Activated CD4-positive, alpha-beta T cell treated with anti-CD3 and anti-CD28 coated beads for 36 hours (primary cell): Measurements from ENCODE around the gene TBX2. TPM values are rescaled to one million over a fixed set of nuclear protein-coding genes. Genes with fewer than 3 reads are reported as not detected.

Experiments used
- ATAC-seq: fragments of 200-7000 bp; cut with Tn5 transposase; one replicate; pipeline ENCODE4 v1.10.0; 2021; ENCODE audit warnings: mild to moderate bottlenecking, moderate library complexity
- CTCF ChIA-PET: fragments of 350-600 bp; sonication (Branson Sonifier 250); formaldehyde crosslinking; loops from one replicate; lab custom pipeline; 2021; ENCODE audit warnings: antibody characterized with exemption; lab: Charles Lee
- POLR2A ChIA-PET: fragments of 350-600 bp; sonication (Branson Sonifier 250); formaldehyde crosslinking; loops from one replicate; lab custom pipeline; 2021; ENCODE audit warnings: antibody characterized with exemption, inconsistent platforms; lab: Charles Lee
- DNase-seq: peaks from one replicate; pipeline ENCODE4 v3.0.0-alpha.2; 2020
- H3K27ac Mint-ChIP-seq: one replicate; pipeline ENCODE4 v1.8.0; 2021; ENCODE audit warnings: mixed read lengths
- H3K27me3 Mint-ChIP-seq: one replicate; pipeline ENCODE4 v1.8.0; 2021; ENCODE audit warnings: mixed read lengths
- H3K36me3 Mint-ChIP-seq: one replicate; pipeline ENCODE4 v1.8.0; 2021; ENCODE audit warnings: low read depth, mixed read lengths
- H3K4me1 Mint-ChIP-seq: one replicate; pipeline ENCODE4 v1.8.0; 2021; ENCODE audit warnings: mixed read lengths
- H3K4me3 Mint-ChIP-seq: one replicate; pipeline ENCODE4 v1.8.0; 2021; ENCODE audit warnings: mild to moderate bottlenecking, moderate library complexity, mixed read lengths
- H3K9me3 Mint-ChIP-seq: one replicate; pipeline ENCODE4 v1.8.0; 2021; ENCODE audit warnings: low read depth, mixed read lengths
- intact Hi-C, 2 experiments: fragments of 100-400 bp; cut with DNase I in 1 of 2; cut with micrococcal nuclease in 1 of 2; formaldehyde crosslinking; loops; one replicate each; pipeline versions ENCODE4 v1.14.2 to v1.15.1; 2022 to 2024; cut with DNase I, micrococcal nuclease
- total RNA-seq, 2 experiments: library from RNA; stranded (reverse); gene quantifications; one replicate each; pipeline ENCODE4 v1.2.3, GENCODE V29; 2021

Gene TBX2
- total RNA-seq, 2 experiments from 2014 or later: not detected

GRCh38 chr17:61371179-61371578, 28.5 kb upstream of the TBX2 start:
- H3K27me3 Mint-ChIP-seq: no peaks in the 10 kb centered on the region
- ChIA-PET POLR2A (no interaction called here), CTCF (no interaction called here)
- ATAC-seq (no peak), DNase-seq (no peak)
- no peak overlapping the region for H3K4me3 Mint-ChIP-seq
- intact Hi-C loops: no loop called here
- H3K36me3 Mint-ChIP-seq: no peaks in the 10 kb centered on the region
- H3K27ac Mint-ChIP-seq: no peak overlapping the region
- H3K4me1 Mint-ChIP-seq: no peaks in the 10 kb centered on the region
- no peaks in the 10 kb centered on the region for H3K9me3 Mint-ChIP-seq

GRCh38 chr17:61371606-61372005, 28.0 kb upstream of the TBX2 start:
- no peaks in the 10 kb centered on the region for H3K27me3 Mint-ChIP-seq
- POLR2A ChIA-PET: no interaction called here
- intact Hi-C loops: no loop called here
- ATAC-seq: no peak
- no peak for DNase-seq
- no peaks in the 10 kb centered on the region for H3K9me3 Mint-ChIP-seq
- CTCF ChIA-PET: no interaction called here
- H3K36me3 Mint-ChIP-seq: no peaks in the 10 kb centered on the region
- no peak overlapping the region for H3K4me3 Mint-ChIP-seq
- no peaks in the 10 kb centered on the region for H3K4me1 Mint-ChIP-seq
- H3K27ac Mint-ChIP-seq: no peak overlapping the region

GRCh38 chr17:61372436-61372835, 27.2 kb upstream of the TBX2 start:
- Mint-ChIP-seq H3K4me3 (no peak overlapping the region), H3K27me3 (no peaks in the 10 kb centered on the region), H3K36me3 (no peaks in the 10 kb centered on the region), H3K9me3 (no peaks in the 10 kb centered on the region), H3K4me1 (no peaks in the 10 kb centered on the region), H3K27ac (no peak overlapping the region)
- ChIA-PET CTCF (no interaction called here), POLR2A (no interaction called here)
- ATAC-seq (no peak), DNase-seq (no peak)
- intact Hi-C loops: no loop called here

- Mint-ChIP-seq H3K27ac (no peak overlapping the region), H3K36me3 (no peaks in the 10 kb centered on the region), H3K9me3 (no peaks in the 10 kb centered on the region), H3K4me1 (no peaks in the 10 kb centered on the region), H3K27me3 (no peaks in the 10 kb centered on the region), H3K4me3 (no peak overlapping the region)
- CTCF ChIA-PET: interaction anchor here (1.0 kb wide), 1 partner anchor 405 kb away, joined by 3 read pairs; no protein-coding TSS in a partner anchor
- ATAC-seq: no peak
- POLR2A ChIA-PET: no interaction called here
- no peak for DNase-seq
- intact Hi-C loops: no loop called here
These were observed 22.5 kb upstream of the TBX2 start for GRCh38 chr17:61376931-61377838.

GRCh38 chr17:61378658-61379456, 20.8 kb upstream of the TBX2 start:
- ATAC-seq (no peak), DNase-seq (no peak)
- no peak overlapping the region for H3K4me3 Mint-ChIP-seq
- CTCF ChIA-PET: interaction anchor here (1.1 kb wide), 1 partner anchor 12 kb away, joined by 3 read pairs; no protein-coding TSS in a partner anchor
- H3K9me3 Mint-ChIP-seq: no peaks in the 10 kb centered on the region
- H3K27ac Mint-ChIP-seq: no peak overlapping the region
- POLR2A ChIA-PET: no interaction called here
- H3K4me1 Mint-ChIP-seq: no peaks in the 10 kb centered on the region
- H3K27me3 Mint-ChIP-seq: no peaks in the 10 kb centered on the region
- no peaks in the 10 kb centered on the region for H3K36me3 Mint-ChIP-seq
- intact Hi-C loops: no loop called here

GRCh38 chr17:61379457-61380216, 20.0 kb upstream of the TBX2 start:
- DNase-seq (no peak), ATAC-seq (no peak)
- no peaks in the 10 kb centered on the region for H3K4me1 Mint-ChIP-seq
- ChIA-PET POLR2A (no interaction called here), CTCF (no interaction called here)
- H3K27me3 Mint-ChIP-seq: no peaks in the 10 kb centered on the region
- H3K9me3 Mint-ChIP-seq: no peaks in the 10 kb centered on the region
- intact Hi-C loops: no loop called here
- no peaks in the 10 kb centered on the region for H3K36me3 Mint-ChIP-seq
- H3K27ac Mint-ChIP-seq: no peak overlapping the region
- H3K4me3 Mint-ChIP-seq: no peak overlapping the region

- DNase-seq (no peak), ATAC-seq (no peak)
- CTCF ChIA-PET: no interaction called here
- intact Hi-C loops: no loop called here
- Mint-ChIP-seq H3K27ac (no peak overlapping the region), H3K4me1 (no peaks in the 10 kb centered on the region), H3K36me3 (no peaks in the 10 kb centered on the region), H3K9me3 (no peaks in the 10 kb centered on the region), H3K4me3 (no peak overlapping the region), H3K27me3 (no peaks in the 10 kb centered on the region)
- POLR2A ChIA-PET: no interaction called here
These were observed 19.3 kb upstream of the TBX2 start for GRCh38 chr17:61380217-61380835.

- DNase-seq (no peak), ATAC-seq (no peak)
- H3K4me3 Mint-ChIP-seq: no peak overlapping the region
- ChIA-PET POLR2A (no interaction called here), CTCF (interaction anchor here (0.6 kb wide), 1 partner anchor 9 kb away, joined by 5 read pairs; no protein-coding TSS in a partner anchor)
- no peaks in the 10 kb centered on the region for H3K4me1 Mint-ChIP-seq
- no peaks in the 10 kb centered on the region for H3K36me3 Mint-ChIP-seq
- no peaks in the 10 kb centered on the region for H3K9me3 Mint-ChIP-seq
- H3K27ac Mint-ChIP-seq: no peak overlapping the region
- intact Hi-C loops: no loop called here
- no peaks in the 10 kb centered on the region for H3K27me3 Mint-ChIP-seq
These were observed 18.7 kb upstream of the TBX2 start for GRCh38 chr17:61380836-61381525.

GRCh38 chr17:61381537-61381936, 18.1 kb upstream of the TBX2 start:
- no peak for DNase-seq
- Mint-ChIP-seq H3K4me1 (no peaks in the 10 kb centered on the region), H3K27me3 (no peaks in the 10 kb centered on the region), H3K36me3 (no peaks in the 10 kb centered on the region), H3K4me3 (no peak overlapping the region), H3K9me3 (no peaks in the 10 kb centered on the region), H3K27ac (no peak overlapping the region)
- no peak for ATAC-seq
- ChIA-PET CTCF (interaction anchor here (0.6 kb wide), 1 partner anchor 9 kb away, joined by 5 read pairs; no protein-coding TSS in a partner anchor), POLR2A (no interaction called here)
- intact Hi-C loops: no loop called here

GRCh38 chr17:61382796-61383688, 16.6 kb upstream of the TBX2 start:
- Mint-ChIP-seq H3K4me1 (no peaks in the 10 kb centered on the region), H3K36me3 (no peaks in the 10 kb centered on the region), H3K9me3 (no peaks in the 10 kb centered on the region), H3K4me3 (no peak overlapping the region), H3K27me3 (no peaks in the 10 kb centered on the region), H3K27ac (no peak overlapping the region)
- ChIA-PET CTCF (no interaction called here), POLR2A (interaction anchor here (0.6 kb wide), 1 partner anchor 473 kb away, joined by 4 read pairs; no protein-coding TSS in a partner anchor)
- intact Hi-C loops: no loop called here
- DNase-seq: no peak
- ATAC-seq: no peak
